Measurements from ENCODE around the gene MED23. TPM values are rescaled to one million over a fixed set of nuclear protein-coding genes. Genes with fewer than 3 reads are reported as not detected.

Gene MED23
- total and polyA plus RNA-seq, 12 donors, result 4.6 to 18.4 (median 11.5) TPM

- no peaks in the 10 kb centered on the region for H3K4me1 ChIP-seq
- H3K36me3 ChIP-seq, result no peaks in the 10 kb centered on the region
- TF ChIP-seq CTCF (IDR thresholded peaks at IDR 0.05), result no peak
- intact Hi-C loops (cut with DNase I), result no loop called here
- 39 to 54% methylated on average over 3 of the region's 3 CpGs for whole genome bisulfite sequencing, 2 donors
- no peaks in the 10 kb centered on the region for H3K27me3 ChIP-seq
- ATAC-seq (no peak), DNase-seq (no peak)
- H3K27ac ChIP-seq, result no peak overlapping the region
- H3K9me3 ChIP-seq, result no peaks in the 10 kb centered on the region
- no peak overlapping the region for H3K4me3 ChIP-seq
These were observed 12.5 kb upstream of the MED23 start for GRCh38 chr6:131640576-131640975.

- Histone ChIP-seq H3K27me3 (no peaks in the 10 kb centered on the region), H3K27ac (no peak overlapping the region), H3K9me3 (no peaks in the 10 kb centered on the region), H3K4me3 (no peak overlapping the region), H3K36me3 (no peaks in the 10 kb centered on the region), H3K4me1 (no peaks in the 10 kb centered on the region)
- no peak for TF ChIP-seq CTCF (IDR thresholded peaks at IDR 0.05)
- ATAC-seq, result no peak
- intact Hi-C loops (cut with DNase I), result no loop called here
- 59 to 63% methylated on average over 2 of the region's 2 CpGs for WGBS, 2 donors
- no peak for DNase-seq
These were observed 12.1 kb upstream of the MED23 start for GRCh38 chr6:131640100-131640499.

GRCh38 chr6:131638013-131638412, 10.0 kb upstream of the MED23 start:
- Histone ChIP-seq H3K4me3 (no peak overlapping the region), H3K36me3 (no peaks in the 10 kb centered on the region), H3K4me1 (no peaks in the 10 kb centered on the region), H3K27me3 (no peaks in the 10 kb centered on the region), H3K27ac (no peak overlapping the region), H3K9me3 (no peaks in the 10 kb centered on the region)
- DNase-seq (no peak), ATAC-seq (no peak)
- intact Hi-C loops (cut with DNase I), result no loop called here
- TF ChIP-seq CTCF (IDR thresholded peaks at IDR 0.05), result no peak
- 78 to 81% methylated on average over 2 of the region's 2 CpGs for WGBS, 2 donors

- WGBS, 2 donors, result 80 to 84% methylated on average over 10 of the region's 10 CpGs
These were observed 9.1 kb upstream of the MED23 start, which contains the start of gene ENPP3 for GRCh38 chr6:131636880-131637792. ENPP3 (plus strand) TSS chr6:131637302; CDS start chr6:131637385, 83 bp downstream.

More at GRCh38 chr6:131636880-131637792, 9.1 kb upstream of the MED23 start, which contains the start of gene ENPP3:
- H3K4me1 ChIP-seq, result no peaks in the 10 kb centered on the region
- H3K4me3 ChIP-seq, result no peak within 1 kb of the TSS
- DNase-seq (no peak), ATAC-seq (no peak)
- no peaks in the 10 kb centered on the region for H3K9me3 ChIP-seq
- H3K36me3 ChIP-seq, result no peaks in the 10 kb centered on the region
- TF ChIP-seq CTCF (IDR thresholded peaks at IDR 0.05), result no peak
- H3K27ac ChIP-seq, result no peak within 1 kb of the TSS
- no peaks in the 10 kb centered on the region for H3K27me3 ChIP-seq
- intact Hi-C loops (cut with DNase I), result no loop called here
